Loucy (cell line): ENCODE data around the gene PRSS57.
"Not testable (repeated sequence)": the region's sequence is repeated elsewhere in the genome, so short reads cannot be mapped to it uniquely, and the experiment has no call there.

ENCODE experiments used
- H2AFZ ChIP-seq: fragments of 200-600 bp; sonication (generic); 2 replicates; pipeline ENCODE4 v1.6.0; 2016; ENCODE audit warnings: antibody characterized with exemption, mild to moderate bottlenecking, low read length, moderate library complexity
- H3F3A ChIP-seq: fragments of 200-600 bp; 2 replicates; pipeline ENCODE4 v1.6.0; 2016; ENCODE audit warnings: antibody characterized with exemption, low read depth, mild to moderate bottlenecking
- H3K27me3 ChIP-seq: fragments of 200-600 bp; sonication (generic); 2 replicates; pipeline ENCODE4 v1.6.1; 2014; ENCODE audit warnings: low read length, mild to moderate bottlenecking; ENCODE audit not compliant: insufficient read depth, poor library complexity, severe bottlenecking
- H3K36me3 ChIP-seq: fragments of 200-600 bp; sonication (generic); 2 replicates; pipeline ENCODE4 v1.6.1; 2016; ENCODE audit warnings: low read length; ENCODE audit not compliant: insufficient read depth
- H3K4me1 ChIP-seq: fragments of 200-600 bp; sonication (generic); 2 replicates; pipeline ENCODE4 v1.5.1; 2014; ENCODE audit warnings: low read length, mild to moderate bottlenecking; ENCODE audit not compliant: insufficient read depth, poor library complexity, severe bottlenecking
- H3K4me2 ChIP-seq: fragments of 200-600 bp; sonication (generic); 2 replicates; pipeline ENCODE4 v1.6.0; 2014; ENCODE audit warnings: antibody characterized with exemption, low read length, low read depth, mild to moderate bottlenecking; ENCODE audit not compliant: poor library complexity, severe bottlenecking
- H3K4me3 ChIP-seq: fragments of 200-600 bp; sonication (generic); 2 replicates; pipeline ENCODE4 v1.5.1; 2014; ENCODE audit warnings: low read length, mild to moderate bottlenecking, mixed read lengths; ENCODE audit not compliant: poor library complexity, severe bottlenecking
- H3K79me2 ChIP-seq: fragments of 200-600 bp; sonication (generic); 2 replicates; pipeline ENCODE4 v1.6.1; 2014; ENCODE audit warnings: low read length; ENCODE audit not compliant: insufficient read depth
- H3K9ac ChIP-seq: fragments of 200-600 bp; sonication (generic); 2 replicates; pipeline ENCODE4 v1.6.0; 2014; ENCODE audit warnings: mild to moderate bottlenecking, low read depth, low read length, moderate library complexity; ENCODE audit not compliant: poor library complexity, severe bottlenecking
- H3K9me2 ChIP-seq: fragments of 200-600 bp; sonication (generic); replicated peaks from 2 replicates; pipeline ENCODE4 v1.6.1; 2016; ENCODE audit warnings: low read depth, low read length, mixed read lengths
- H3K9me3 ChIP-seq: fragments of 200-600 bp; sonication (generic); 2 replicates; pipeline ENCODE4 v1.6.1; 2014; ENCODE audit warnings: mild to moderate bottlenecking, antibody characterized with exemption, low read length, low read depth; ENCODE audit not compliant: insufficient read depth
- H4K20me1 ChIP-seq: fragments of 200-600 bp; sonication (generic); 2 replicates; pipeline ENCODE4 v1.6.0; 2014; ENCODE audit warnings: antibody characterized with exemption, low read length, mild to moderate bottlenecking; ENCODE audit not compliant: insufficient read depth, poor library complexity, severe bottlenecking
- EZH2phosphoT487 ChIP-seq: fragments of 200-600 bp; IDR thresholded peaks from 2 replicates; pipeline ENCODE4 v1.6.1; 2018; ENCODE audit warnings: antibody characterized with exemption, mild to moderate bottlenecking, moderate library complexity, borderline replicate concordance
- TF ChIP-seq, protein P1 (sequence below): fragments of 200-600 bp; sonication (generic); conservative IDR thresholded peaks from 2 replicates; pipeline ENCODE4 v1.5.1; 2014; ENCODE audit warnings: mild to moderate bottlenecking, antibody characterized with exemption, low read length

Gene PRSS57

DNA sequence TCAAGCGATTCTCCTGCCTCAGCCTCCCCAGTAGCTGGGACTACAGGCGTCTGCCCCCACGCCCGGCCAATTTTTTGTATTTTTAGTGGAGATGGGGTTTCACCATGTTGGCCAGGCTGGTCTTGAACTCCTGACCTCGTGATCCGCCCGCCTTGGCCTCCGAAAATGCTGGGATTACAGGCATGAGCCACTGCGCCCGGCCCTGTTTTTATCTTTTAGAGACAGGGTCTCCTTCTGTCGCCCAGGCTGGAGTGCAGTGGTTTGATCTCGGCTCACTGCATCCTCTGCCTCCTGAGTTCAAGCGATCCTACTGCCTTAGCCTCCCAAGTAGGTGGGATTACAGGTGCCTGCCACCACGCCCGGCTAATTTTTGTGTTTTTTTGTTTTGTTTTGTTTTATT lies 3.3 kb upstream of the PRSS57 start:
- not testable (repeated sequence) for H2AFZ ChIP-seq, H3K9ac ChIP-seq, H3K36me3 ChIP-seq, H4K20me1 ChIP-seq, H3K27me3 ChIP-seq, H3K4me3 ChIP-seq, H3K9me2 ChIP-seq, H3K4me2 ChIP-seq, H3K9me3 ChIP-seq, H3F3A ChIP-seq
- Histone ChIP-seq H3K4me1 (peaks cover 17% of the 10 kb centered on the region), H3K79me2 (peaks cover 21% of the 10 kb centered on the region)

DNA sequence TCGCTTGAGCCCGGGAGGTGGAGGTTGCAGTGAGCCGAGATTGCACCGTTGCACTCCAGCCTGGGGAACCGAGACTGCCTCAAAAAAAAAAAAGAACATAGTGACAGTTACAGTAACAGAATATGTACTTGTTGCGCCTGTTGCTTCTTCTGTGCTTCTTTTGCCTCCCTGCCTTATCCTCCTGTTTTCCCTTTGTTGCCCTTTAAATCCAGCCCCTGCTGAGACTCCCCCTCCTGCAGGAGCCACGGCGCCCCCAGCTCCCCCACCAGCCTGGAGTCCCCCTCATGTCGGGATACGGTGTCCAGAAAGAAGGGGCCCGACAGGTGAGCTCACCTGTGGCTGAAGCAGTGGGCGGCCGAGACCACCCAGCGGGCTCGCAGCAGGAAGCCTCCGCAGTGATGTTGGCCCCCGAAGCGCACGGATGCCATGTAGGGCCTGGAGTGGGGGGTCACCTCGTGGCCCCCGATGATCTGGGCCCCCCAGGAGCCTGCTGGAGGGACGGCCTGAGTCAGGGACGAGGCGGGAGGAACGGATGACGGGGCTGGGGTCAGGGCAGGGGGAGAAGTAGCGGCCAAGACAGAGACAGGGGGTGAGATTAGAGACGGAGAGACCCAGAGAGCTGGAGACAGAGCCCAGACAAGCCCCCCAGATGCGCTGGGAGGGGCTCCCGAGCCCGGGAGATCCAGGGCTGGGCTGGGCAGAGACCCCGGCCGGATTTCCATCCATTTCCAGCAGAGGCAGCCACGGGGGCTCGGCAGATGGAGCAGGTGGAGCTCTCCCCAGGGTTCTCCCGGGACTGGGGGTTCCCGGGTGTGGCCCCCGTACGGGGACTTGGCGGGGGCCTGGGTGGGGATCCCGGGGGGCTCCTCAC lies 536 bp downstream of the PRSS57 start:
- Histone ChIP-seq H3K9ac (peak overlapping the region; percentile 93), H3K4me2 (peak overlapping the region; percentile 88)

DNA sequence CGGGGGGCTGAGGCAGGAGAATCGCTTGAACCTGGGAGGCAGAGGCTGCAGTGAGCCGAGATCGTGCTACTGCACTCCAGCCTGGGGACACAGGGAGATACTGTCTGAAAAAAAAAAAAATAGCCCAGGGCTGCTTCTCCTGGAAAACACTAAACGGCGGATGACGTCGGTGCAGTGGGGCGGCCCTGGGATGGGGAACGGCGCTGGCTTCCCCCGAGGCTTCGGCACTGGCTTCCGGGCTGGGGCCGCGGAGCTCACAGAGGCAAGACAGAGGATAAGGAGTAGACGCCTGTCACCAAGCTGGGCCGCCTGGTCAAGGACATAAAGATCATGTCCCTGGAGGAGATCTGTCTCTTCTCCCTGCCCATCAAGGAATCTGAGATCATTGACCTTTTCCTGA lies 5.0 kb downstream of the PRSS57 start:
- Histone ChIP-seq H3F3A (no peaks in the 10 kb centered on the region), H3K9ac (no peak overlapping the region), H3K4me2 (no peak overlapping the region), H3K36me3 (no peaks in the 10 kb centered on the region), H3K9me2 (no peaks in the 10 kb centered on the region), H3K9me3 (no peaks in the 10 kb centered on the region), H3K4me1 (peaks cover 8% of the 10 kb centered on the region), H3K4me3 (no peak overlapping the region), H3K27me3 (no peaks in the 10 kb centered on the region), H3K79me2 (peaks cover 16% of the 10 kb centered on the region), H2AFZ (no peak overlapping the region), H4K20me1 (no peaks in the 10 kb centered on the region)
- TF ChIP-seq, protein P1, sequence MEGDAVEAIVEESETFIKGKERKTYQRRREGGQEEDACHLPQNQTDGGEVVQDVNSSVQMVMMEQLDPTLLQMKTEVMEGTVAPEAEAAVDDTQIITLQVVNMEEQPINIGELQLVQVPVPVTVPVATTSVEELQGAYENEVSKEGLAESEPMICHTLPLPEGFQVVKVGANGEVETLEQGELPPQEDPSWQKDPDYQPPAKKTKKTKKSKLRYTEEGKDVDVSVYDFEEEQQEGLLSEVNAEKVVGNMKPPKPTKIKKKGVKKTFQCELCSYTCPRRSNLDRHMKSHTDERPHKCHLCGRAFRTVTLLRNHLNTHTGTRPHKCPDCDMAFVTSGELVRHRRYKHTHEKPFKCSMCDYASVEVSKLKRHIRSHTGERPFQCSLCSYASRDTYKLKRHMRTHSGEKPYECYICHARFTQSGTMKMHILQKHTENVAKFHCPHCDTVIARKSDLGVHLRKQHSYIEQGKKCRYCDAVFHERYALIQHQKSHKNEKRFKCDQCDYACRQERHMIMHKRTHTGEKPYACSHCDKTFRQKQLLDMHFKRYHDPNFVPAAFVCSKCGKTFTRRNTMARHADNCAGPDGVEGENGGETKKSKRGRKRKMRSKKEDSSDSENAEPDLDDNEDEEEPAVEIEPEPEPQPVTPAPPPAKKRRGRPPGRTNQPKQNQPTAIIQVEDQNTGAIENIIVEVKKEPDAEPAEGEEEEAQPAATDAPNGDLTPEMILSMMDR, result no peak
- TF ChIP-seq EZH2phosphoT487, result no peak

More for the DNA sequence above, 536 bp downstream of the PRSS57 start:
- H3K4me3 ChIP-seq, result peak overlapping the region; percentile 77
- no peaks in the 10 kb centered on the region for H3K36me3 ChIP-seq
- H2AFZ ChIP-seq, result peak overlapping the region; percentile 46
- H3K79me2 ChIP-seq, result peaks cover 24% of the 10 kb centered on the region
- H3K4me1 ChIP-seq, result peaks cover 17% of the 10 kb centered on the region
- no peaks in the 10 kb centered on the region for H3K27me3 ChIP-seq
- H3F3A ChIP-seq, result no peaks in the 10 kb centered on the region
- no peaks in the 10 kb centered on the region for H3K9me3 ChIP-seq
- no peaks in the 10 kb centered on the region for H4K20me1 ChIP-seq
- TF ChIP-seq, protein P1, result no peak
- TF ChIP-seq EZH2phosphoT487, result no peak
- no peaks in the 10 kb centered on the region for H3K9me2 ChIP-seq

DNA sequence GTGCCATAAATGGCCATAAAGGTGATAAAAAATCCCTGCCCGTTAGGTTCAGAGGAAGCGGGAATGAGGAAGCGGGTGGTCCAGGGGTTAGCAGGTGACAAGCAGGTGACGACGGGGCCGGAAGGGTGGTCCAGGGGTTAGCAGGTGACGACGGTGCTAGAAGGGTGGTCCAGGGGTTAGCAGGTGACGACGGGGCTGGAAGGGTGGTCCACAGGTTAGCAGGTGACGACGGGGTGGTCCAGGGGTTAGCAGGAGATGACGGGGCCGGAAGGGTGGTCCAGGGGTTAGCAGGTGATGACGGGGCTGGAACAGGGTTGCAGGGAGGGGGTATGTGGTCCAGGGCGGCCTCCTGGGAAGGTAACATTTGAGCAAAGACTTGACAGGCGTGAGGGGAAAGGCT lies 6.3 kb downstream of the PRSS57 start:
- Histone ChIP-seq H3K9me2 (no peaks in the 10 kb centered on the region), H3F3A (no peaks in the 10 kb centered on the region), H3K4me1 (no peaks in the 10 kb centered on the region), H3K9ac (no peak overlapping the region), H3K36me3 (no peaks in the 10 kb centered on the region), H3K79me2 (0 out of 2 replicates have a peak, but pooled peaks cover 7% of the 10 kb centered on the region), H3K4me2 (no peak overlapping the region), H3K4me3 (no peak overlapping the region), H4K20me1 (no peaks in the 10 kb centered on the region), H3K9me3 (no peaks in the 10 kb centered on the region), H3K27me3 (no peaks in the 10 kb centered on the region), H2AFZ (no peak overlapping the region)
- TF ChIP-seq, protein P1, result no peak
- TF ChIP-seq EZH2phosphoT487, result no peak
